CD4-positive, alpha-beta T cell treated with Interleukin-12 subunit alpha and Interleukin-12 subunit beta, for 1 hour (primary cell): Measurements from ENCODE around the gene BTBD9.
A peak's percentile ranks its signal among the peaks of the same experiment; 100 is the strongest.

Experiments used
- DNase-seq: peaks from one replicate; pipeline ENCODE4 v3.0.0-alpha.2; 2020

The BTBD9 gene

DNA sequence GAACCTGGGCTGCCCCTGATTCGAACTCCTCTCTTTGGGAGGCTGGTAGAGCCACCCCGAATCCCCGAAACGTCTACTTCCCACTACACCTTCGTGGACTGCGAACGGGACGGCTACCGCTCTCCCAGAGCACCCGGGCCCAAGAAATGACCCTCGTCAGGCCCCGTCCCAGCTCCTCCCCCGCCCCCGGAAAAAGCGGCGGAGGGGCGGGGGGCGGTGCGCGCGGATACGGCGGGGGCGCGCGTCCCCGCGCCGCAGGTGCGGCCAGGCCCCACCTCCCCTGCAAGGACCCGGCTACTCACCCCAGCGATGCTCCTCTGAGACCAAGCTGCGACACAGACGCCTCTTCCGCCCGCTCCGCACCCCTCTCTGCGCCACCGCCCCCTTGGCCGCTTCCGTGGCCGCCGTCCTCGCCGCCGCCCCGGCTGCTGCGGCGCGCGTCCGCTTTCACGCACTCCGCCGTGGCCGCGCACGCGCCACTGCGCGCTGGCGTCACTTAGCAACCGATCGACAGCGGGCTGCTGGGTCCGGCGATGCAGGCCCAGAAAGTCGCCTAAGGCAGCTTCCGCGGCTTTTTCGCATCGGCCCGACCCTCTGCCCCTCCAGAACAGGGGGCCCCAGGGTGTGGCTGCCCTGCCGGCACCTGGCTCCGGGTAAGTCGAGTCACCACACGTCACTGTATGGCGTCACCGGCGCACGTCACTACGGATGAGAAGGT is at the start of gene BTBD9:
BTBD9 (minus strand) TSS at position 432 of the 718 bp plus-strand sequence.
- DNase-seq, result peak; percentile 87

DNA sequence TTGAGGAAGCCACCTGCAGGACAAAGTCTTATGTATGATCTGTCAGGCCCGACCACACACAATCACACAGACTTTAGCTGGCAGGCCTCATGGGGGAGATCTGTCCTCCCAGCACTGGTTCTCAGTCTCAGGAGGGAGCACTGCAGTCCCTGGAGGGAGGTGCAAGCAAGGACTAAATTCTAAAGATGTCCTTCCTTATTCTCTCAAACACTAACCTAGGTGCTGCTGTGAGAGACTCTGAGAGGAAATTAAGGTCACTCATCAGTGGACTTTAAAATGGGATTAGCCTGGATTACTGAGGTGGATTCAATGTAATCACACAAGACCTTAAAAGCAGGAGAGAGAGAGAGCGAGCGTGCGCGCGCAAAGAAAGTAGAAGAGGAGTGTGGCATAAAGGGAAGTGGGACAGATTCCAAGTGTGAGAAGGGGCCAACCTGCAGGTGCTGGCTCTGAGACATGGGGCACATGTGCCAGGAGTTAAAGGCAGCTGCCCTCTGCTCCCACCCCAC is 48.9 kb upstream of the BTBD9 start:
- DNase-seq, result no peak

GRCh38 chr6:38687549-38687948 is 47.8 kb upstream of the BTBD9 start:
- no peak for DNase-seq

DNA sequence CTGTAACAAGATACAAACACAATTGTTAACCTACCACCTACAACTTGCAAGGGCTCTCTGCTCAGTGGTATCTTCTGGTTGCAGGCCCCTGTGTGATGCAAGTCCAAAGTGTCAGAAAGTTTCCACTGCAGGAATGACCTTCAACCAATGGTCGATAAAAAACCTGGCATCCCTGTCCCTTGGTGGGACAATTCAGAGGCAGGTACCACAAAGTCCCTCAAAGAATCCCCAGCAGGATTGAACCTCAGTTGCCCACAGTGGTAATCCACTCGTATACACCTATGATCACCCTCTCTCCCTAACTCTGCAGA is 47.3 kb upstream of the BTBD9 start:
- no peak for DNase-seq

- no peak for DNase-seq
Measured at GRCh38 chr6:38686270-38687042, 46.7 kb upstream of the BTBD9 start.

DNA sequence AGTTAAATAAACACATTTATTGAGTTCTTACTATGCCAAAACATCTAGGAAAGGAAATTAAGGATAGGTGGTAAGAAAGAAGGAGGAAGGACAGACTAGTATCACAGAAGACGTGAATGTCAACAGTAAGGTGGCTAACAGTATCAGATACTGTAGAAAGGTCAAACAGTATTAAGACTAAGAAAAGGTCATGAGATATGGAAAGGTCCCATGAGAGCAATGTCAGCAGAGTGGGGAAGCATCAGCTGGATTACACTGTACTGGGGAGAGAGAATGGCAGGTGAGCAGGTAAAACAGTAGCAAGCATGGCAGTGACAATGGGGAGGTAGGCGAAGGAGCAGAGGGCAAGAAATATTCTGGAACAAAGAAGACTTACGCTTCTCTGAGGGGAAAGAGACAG is 45.2 kb upstream of the BTBD9 start:
- no peak for DNase-seq

DNA sequence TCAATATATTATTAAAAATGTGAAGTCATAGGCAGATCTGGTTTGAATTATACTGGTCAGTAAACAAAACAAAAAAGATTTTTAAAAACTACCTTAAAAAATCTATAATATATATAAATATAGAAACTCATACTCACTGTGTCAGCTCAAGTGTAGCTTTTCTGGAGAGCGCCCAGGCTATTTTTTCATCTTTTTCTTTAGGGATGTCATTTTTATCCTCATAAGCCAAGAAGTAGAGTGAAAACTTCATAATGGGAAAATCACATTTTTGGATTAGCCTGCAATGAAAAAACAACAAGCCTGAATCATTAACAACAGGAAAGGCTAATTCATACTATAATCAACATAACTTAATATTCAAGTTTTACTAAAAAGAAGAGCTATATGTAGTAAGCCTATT is 44.5 kb upstream of the BTBD9 start:
- DNase-seq, result no peak

- no peak for DNase-seq
Measured at GRCh38 chr6:38681850-38682249, 42.1 kb upstream of the BTBD9 start.

DNA sequence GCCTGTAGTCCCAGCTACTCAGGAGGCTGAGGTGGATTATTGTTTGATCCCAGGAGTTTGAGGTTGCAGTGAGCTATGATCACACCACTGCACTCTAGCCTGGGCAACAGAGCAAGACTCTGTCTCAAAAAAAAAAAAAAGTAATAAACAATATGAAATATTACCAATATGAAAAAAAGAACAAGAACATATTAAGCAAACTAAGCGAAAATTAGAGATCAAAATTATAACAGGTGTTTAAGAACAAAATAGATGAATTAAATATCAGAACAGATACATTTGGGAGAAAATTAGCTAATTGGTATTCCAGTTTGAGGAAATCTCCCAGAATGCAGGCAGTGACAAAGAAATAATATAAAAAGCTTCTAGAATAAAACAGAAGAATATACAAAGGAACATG is 39.9 kb upstream of the BTBD9 start:
- DNase-seq, result no peak

DNA sequence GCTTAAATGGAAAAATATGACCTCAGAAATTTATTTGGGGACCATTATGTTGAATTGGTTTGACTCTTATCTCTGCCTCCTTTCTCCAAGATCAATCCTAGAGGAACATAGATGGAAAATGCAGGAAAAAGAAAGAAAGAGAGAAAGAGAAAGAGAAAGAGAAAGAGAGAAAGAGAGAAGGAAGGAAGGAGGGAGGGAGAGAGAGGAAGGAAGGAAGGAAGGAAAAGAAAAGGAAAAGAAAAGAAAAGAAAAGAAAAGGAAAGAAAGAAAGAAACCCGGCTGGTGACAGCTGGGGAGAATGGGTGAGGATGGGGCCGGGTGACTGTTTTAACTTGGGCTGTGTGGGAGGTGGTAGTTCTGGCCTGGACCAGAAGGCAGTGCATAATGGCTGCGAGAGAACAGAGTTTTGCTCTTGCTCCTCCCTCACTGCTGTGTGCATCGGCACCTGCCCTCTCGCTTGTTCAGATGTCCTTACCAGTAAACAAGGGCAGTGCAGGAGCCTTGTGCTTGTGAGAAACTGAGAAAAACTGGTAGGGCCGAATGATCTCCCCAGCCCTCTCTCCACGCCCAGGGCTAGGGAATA is 38.5 kb upstream of the BTBD9 start:
- no peak for DNase-seq

- no peak for DNase-seq
Measured at GRCh38 chr6:38676974-38677544, 37.3 kb upstream of the BTBD9 start.

DNA sequence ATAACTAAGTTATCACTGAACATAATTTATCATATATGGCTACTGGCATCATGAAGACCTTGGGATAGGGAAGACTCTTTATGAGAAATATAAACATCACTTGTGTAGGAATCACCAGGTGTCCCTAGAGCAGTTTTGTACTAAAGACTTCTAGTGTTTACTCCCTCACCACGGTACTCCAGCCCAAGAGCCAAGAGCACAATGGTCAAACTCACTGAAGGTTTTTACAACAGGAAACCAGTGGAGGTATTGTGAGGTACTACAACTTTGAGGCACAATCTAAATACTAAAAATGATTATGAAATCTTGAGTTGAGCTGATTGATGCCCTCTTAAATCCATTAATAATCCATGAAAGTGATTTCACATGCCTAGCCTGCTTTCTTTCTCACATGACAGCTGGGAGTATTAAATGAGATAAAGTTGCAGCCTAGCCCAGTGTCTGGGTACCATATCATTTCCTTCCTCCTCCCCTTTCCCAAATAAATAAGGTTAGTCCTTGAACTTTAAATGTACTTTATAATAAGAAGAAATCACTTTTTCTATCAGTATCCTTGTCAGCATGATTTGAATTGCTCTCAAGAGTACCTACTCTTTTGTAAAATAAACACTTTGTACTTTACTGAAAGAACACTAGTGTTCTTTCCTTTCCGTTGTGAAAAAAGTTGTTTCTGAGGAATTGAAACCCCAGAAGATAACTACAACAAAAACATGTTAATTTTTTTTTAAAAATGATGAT is 36.7 kb upstream of the BTBD9 start:
- DNase-seq, result no peak

GRCh38 chr6:38673397-38674165 is 33.9 kb upstream of the BTBD9 start:
- DNase-seq, result peak; percentile 16

DNA sequence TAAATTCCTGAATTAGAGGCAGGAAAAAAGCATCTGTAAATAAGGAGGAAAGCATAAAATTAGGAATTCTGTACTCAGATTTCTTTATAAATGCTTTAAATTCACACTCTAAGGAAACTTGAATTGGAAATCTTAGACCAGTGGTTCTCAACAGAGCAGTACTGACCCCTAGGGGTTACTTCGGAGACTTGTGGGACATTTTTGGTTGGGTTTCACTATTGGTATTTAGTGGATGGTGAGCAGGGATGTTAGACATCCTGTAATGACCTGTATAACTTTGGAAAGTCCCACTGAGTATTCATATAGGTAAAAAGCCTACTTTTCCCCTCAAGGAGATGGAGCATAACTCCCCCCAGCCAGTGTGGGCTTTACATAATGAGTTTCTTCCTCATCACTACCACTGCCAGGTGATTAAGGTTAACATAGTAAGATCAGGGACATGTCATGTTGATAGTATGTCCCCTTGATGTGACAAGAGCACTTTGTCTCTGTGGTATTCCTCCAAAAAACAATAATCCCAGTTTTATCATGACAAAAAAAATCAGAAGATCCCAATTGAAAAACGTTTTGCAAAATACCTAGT is 32.2 kb upstream of the BTBD9 start:
- DNase-seq, result peak; percentile 59

- DNase-seq, result no peak
Measured at GRCh38 chr6:38658418-38659167, 18.9 kb upstream of the BTBD9 start.

- DNase-seq, result no peak
Measured at GRCh38 chr6:38656896-38657295, 17.2 kb upstream of the BTBD9 start.

DNA sequence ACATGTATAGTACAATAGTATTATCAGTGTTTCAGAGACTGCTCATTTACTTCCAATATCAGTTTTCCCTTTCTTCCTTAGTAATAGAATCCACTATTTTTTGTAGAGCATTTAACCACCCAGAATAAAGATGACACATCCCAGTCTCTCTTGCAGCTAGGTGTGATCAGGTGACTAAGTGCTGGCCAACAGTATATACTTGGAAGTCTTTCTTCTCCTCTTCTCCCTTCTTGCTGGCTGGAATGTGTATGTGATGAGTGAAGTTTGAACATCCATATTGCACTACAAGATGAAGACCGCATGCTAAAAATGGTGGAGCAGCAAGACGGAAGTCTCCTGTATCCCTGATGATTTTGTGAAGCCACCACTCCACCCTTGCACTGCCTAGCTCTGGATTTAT is 14.5 kb upstream of the BTBD9 start:
- no peak for DNase-seq

- DNase-seq, result no peak
Measured at GRCh38 chr6:38651121-38651784, 11.5 kb upstream of the BTBD9 start.

- no peak for DNase-seq
Measured at GRCh38 chr6:38650207-38650752, 10.6 kb upstream of the BTBD9 start.

GRCh38 chr6:38649744-38650143 is 10.0 kb upstream of the BTBD9 start:
- DNase-seq, result no peak
